HG02970 (cell line): ENCODE results near the gene NOTCH2.

Experiments
- ATAC-seq: cut with Tn5 transposase; IDR thresholded peaks from one replicate; pipeline ENCODE4 v1.9.1; 2021; ENCODE audit warnings: mild to moderate bottlenecking, moderate library complexity, moderate number of reproducible peaks; ENCODE audit not compliant: unreplicated experiment, low FRiP score

NOTCH2 gene

GRCh38 chr1:119952496-119952895 is 117.0 kb downstream of the NOTCH2 start:
- ATAC-seq = no peak

GRCh38 chr1:119948342-119949214 is 120.9 kb downstream of the NOTCH2 start:
- no peak for ATAC-seq

GRCh38 chr1:119947468-119947867 is 122.0 kb downstream of the NOTCH2 start:
- no peak for ATAC-seq

GRCh38 chr1:119946724-119947123 is 122.7 kb downstream of the NOTCH2 start:
- no peak for ATAC-seq

- no peak for ATAC-seq
Measured at GRCh38 chr1:119943216-119943615, 126.2 kb downstream of the NOTCH2 start.

GRCh38 chr1:119941392-119941791 is 128.1 kb downstream of the NOTCH2 start:
- ATAC-seq = no peak

GRCh38 chr1:119940697-119941096 is 128.8 kb downstream of the NOTCH2 start:
- ATAC-seq = no peak

GRCh38 chr1:119937198-119937597 is 132.3 kb downstream of the NOTCH2 start:
- no peak for ATAC-seq

GRCh38 chr1:119935915-119936314 is 133.5 kb downstream of the NOTCH2 start:
- ATAC-seq = no peak

GRCh38 chr1:119935373-119935772 is 134.1 kb downstream of the NOTCH2 start:
- ATAC-seq = no peak

GRCh38 chr1:119933397-119933796 is 136.1 kb downstream of the NOTCH2 start:
- no peak for ATAC-seq

GRCh38 chr1:119929643-119930315 is 139.7 kb downstream of the NOTCH2 start:
- no peak for ATAC-seq

- ATAC-seq = no peak
Measured at GRCh38 chr1:119926553-119926952, 142.9 kb downstream of the NOTCH2 start.

- no peak for ATAC-seq
Measured at GRCh38 chr1:119924948-119925898, 144.2 kb downstream of the NOTCH2 start.

GRCh38 chr1:119920104-119920968 is 149.1 kb downstream of the NOTCH2 start:
- ATAC-seq = no peak

- ATAC-seq = no peak
Measured at GRCh38 chr1:119919241-119919640, 150.2 kb downstream of the NOTCH2 start.

GRCh38 chr1:119918301-119918700 is 151.2 kb downstream of the NOTCH2 start:
- ATAC-seq = no peak

GRCh38 chr1:119917304-119918055 is 152.0 kb downstream of the NOTCH2 start:
- no peak for ATAC-seq

GRCh38 chr1:119915517-119915916 is 153.9 kb downstream of the NOTCH2 start:
- ATAC-seq = no peak
